GM13977 (cell line): ENCODE measurements around the gene IER5L.

Experiments
- DNase-seq: peaks from one replicate; pipeline ENCODE4 v3.0.0; 2012; ENCODE audit warnings: low spot score
- CTCF ChIP-seq: IDR thresholded peaks from 2 replicates; pipeline ENCODE4 v1.5.1; 2012; ENCODE audit warnings: mild to moderate bottlenecking, control low read depth; ENCODE audit not compliant: insufficient read depth; ENCODE audit errors: extremely low read depth, missing control alignments
- in situ Hi-C: fragments of 300-500 bp; cut with MboI; formaldehyde crosslinking; loops from one replicate; pipeline ENCODE4 v1.12.0; 2022; ENCODE audit warnings: low sequenced_read_pairs, low pct_unique_long_range_greater_than_20kb, mixed read lengths, inconsistent platforms; ENCODE audit not compliant: unreplicated experiment

The IER5L gene

GRCh38 chr9:129150122-129150521 is 27.9 kb downstream of the IER5L start:
- no peak for TF ChIP-seq CTCF
- DNase-seq, result no peak
- in situ Hi-C loops, result no loop called here

DNA sequence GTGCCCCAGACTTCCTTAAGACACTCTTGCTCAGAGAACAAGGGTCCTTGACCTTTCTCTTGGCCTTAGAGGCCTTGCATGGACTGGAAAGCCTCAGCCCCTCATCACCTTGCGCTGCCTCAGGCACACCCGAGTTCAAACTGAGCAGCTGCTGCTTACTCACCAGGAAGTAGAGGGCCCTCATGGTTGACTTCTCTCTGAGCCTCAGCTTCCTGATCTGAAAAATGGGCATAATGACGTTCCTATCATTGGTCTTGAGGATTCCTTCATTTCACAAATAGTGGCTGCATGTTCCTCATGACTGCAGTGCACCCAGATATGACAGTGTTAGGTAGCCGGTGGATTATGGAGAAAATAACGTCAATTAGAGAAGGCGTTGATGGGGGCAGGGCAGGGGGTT is 28.6 kb downstream of the IER5L start:
- in situ Hi-C loops, result loop anchor here (25.0 kb wide), 1 partner anchor 638 kb away; no protein-coding TSS in a partner anchor
- no peak for TF ChIP-seq CTCF
- no peak for DNase-seq

DNA sequence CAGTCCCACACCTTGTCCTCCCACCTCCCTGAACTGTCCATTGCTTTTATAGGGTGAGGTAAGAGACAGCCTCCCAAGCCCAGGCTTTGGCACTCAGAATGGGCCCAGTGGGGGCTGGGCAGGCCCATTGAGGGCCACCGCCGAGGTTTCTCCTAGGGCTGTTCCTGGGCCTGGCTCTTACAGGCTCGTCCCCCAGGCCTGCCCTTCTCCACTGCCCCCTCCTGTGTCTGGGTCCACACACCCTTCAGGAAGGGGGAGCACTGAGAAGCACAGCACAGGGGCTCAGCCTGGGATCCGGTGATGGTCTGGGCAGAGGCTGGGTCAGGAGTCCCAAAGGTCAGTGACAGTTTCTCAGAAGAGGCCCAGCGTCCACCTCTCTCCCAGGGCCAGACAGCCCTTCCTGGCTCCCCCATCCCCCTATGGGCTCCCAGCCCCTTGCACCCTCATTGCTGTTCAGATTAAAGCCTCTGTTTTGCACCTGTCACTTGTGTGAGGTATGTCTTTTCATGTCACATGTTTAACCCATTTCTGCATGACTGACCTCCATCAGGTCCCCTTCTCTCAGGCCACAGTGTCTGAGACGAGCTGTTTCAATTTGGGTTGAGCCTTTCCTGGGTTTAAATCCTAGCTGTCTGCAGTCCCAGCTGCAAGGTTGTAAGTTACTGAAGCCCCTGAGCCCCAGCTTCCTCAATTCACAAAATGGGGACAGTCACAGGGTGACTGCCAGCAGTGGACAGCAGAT is 29.4 kb downstream of the IER5L start:
- in situ Hi-C loops, result loop anchor here (25.0 kb wide), 1 partner anchor 639 kb away; no protein-coding TSS in a partner anchor
- DNase-seq, result peak; percentile 67
- TF ChIP-seq CTCF, result no peak

- in situ Hi-C loops, result loop anchor here (25.0 kb wide), 1 partner anchor 641 kb away; no protein-coding TSS in a partner anchor
- DNase-seq, result no peak
- TF ChIP-seq CTCF, result no peak
These were observed 31.6 kb downstream of the IER5L start for GRCh38 chr9:129146441-129146941.

DNA sequence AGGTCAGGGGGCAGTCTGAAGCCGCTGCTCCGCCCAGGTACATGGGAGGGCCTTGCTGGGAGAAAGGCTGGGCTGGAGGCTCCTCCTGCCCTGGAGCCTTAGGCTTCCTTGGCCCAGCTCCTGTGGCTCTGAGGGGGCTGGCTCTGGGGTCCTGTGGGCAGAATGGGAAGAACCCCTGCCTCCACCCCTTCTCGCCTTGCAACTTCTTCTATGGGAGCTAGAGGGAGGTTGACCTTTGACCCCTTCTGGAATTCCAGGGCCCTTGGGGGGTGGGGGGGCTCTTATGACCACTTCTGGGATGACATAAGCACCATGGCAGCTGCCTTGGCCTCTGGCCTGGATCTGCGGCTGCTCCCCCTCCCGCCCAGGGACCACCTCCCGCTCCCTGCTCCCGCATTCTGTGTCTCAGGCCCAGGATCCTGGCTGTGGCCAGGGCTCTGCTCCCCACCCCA is 32.2 kb downstream of the IER5L start:
- TF ChIP-seq CTCF, result no peak
- in situ Hi-C loops, result loop anchor here (25.0 kb wide), 1 partner anchor 641 kb away; no protein-coding TSS in a partner anchor
- DNase-seq, result no peak

DNA sequence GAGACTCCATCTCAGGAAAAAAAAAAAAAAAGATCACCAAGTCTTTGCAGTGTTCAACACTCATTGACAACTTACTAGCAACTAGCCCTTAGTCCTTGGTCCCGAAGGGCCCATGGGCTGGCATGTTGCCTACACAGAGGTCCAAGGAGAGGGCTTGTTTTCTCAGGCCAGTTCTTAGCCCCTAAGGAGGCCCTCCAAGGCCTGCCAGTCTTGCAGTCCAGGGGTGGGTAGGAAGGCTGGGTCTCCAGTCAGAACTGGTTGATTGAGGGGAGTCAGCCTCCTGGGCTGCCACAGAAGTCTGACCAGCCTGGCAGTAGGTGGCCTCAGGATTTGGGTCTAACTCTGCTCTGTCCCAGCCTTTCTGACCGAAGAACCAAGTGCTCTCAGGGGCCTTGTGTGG is 32.7 kb downstream of the IER5L start:
- in situ Hi-C loops, result loop anchor here (25.0 kb wide), 1 partner anchor 642 kb away; no protein-coding TSS in a partner anchor
- no peak for TF ChIP-seq CTCF
- no peak for DNase-seq
